BLaER1 treated with 17β-estradiol and CSF1 and Interleukin-3, amounts not matched to agents 10 nM and 100 nM (cell line): ENCODE data around the gene ALLC.

Experiments used
- H3K27ac ChIP-seq, 11 experiments: shearing (Covaris generic); formaldehyde crosslinking; 2 replicates each; pipeline ENCODE4 v1.8.1; 2022
- H3K27me3 ChIP-seq, 11 experiments: shearing (Covaris generic); formaldehyde crosslinking; 2 replicates each; pipeline ENCODE4 v1.8.1; 2022
- H3K36me3 ChIP-seq, 11 experiments: shearing (Covaris generic); formaldehyde crosslinking; 2 replicates each; pipeline ENCODE4 v1.8.1; 2022
- H3K4me1 ChIP-seq, 10 experiments: shearing (Covaris generic); formaldehyde crosslinking; 2 replicates each; pipeline ENCODE4 v1.8.1; 2022
- H3K4me2 ChIP-seq, 11 experiments: shearing (Covaris generic); formaldehyde crosslinking; 2 replicates each; pipeline ENCODE4 v1.8.1; 2022
- H3K4me3 ChIP-seq, 10 experiments: shearing (Covaris generic); formaldehyde crosslinking; 2 replicates each; pipeline ENCODE4 v1.8.1; 2022
- H3K9ac ChIP-seq, 11 experiments: shearing (Covaris generic); formaldehyde crosslinking; 2 replicates each; pipeline ENCODE4 v1.8.1; 2022
- H3K9me3 ChIP-seq, 11 experiments: shearing (Covaris generic); formaldehyde crosslinking; replicated peaks in 1 of 11; 2 replicates each; pipeline ENCODE4 v1.8.1; 2022
- H4K20me1 ChIP-seq, 11 experiments: shearing (Covaris generic); formaldehyde crosslinking; 2 replicates each; pipeline ENCODE4 v1.8.1; 2022
- Cebpa-rat ChIP-seq, 11 experiments: shearing (Covaris generic); IDR thresholded peaks; 2 replicates each; pipeline ENCODE4 v1.8.1; 2022

ALLC gene

DNA sequence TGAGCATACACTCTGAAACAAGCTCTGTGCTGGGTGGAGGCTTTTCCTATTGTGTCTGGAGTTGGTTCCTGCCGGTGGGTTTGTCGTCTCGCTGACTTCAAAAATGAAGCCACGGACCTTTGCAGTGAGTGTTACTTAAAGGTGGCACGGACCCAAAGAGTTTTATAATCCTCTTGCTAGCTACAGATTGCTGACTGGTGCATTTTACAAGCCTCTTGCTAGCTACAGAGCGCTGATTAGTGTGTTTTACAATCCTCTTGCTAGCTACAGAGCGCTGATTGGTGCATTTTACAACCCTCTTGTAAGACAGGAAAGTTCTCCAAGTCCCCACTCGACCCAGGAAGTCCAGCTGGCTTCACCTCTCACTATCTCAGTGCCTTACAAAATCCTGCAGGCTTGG lies 60.7 kb downstream of the ALLC start:
- no peak for TF ChIP-seq Cebpa-rat (IDR thresholded peaks at IDR 0.05)
- H4K20me1 ChIP-seq = no peaks in the 10 kb centered on the region

GRCh38 chr2:3725002-3725401 lies 67.0 kb downstream of the ALLC start:
- Histone ChIP-seq H3K9ac (no peak overlapping the region), H3K27me3 (no peaks in the 10 kb centered on the region), H3K4me2 (0 out of 22 replicates have a peak overlapping the region, but pooled peaks of 1 of the 11 experiments have one; percentile 18), H4K20me1 (no peaks in the 10 kb centered on the region), H3K4me3 (no peak overlapping the region), H3K27ac (no peak overlapping the region), H3K4me1 (peaks cover 7 to 26% (median 14%) of the 10 kb centered on the region in 10 experiments), H3K36me3 (no peaks in the 10 kb centered on the region), H3K9me3 (peaks cover 16 to 24% (median 21%) of the 10 kb centered on the region in 11 experiments; a peak in 21 of 22 replicates)
- no peak for TF ChIP-seq Cebpa-rat (IDR thresholded peaks at IDR 0.05)

More for the DNA sequence above, 60.7 kb downstream of the ALLC start:
- Histone ChIP-seq H3K4me3 (no peak overlapping the region), H3K9me3 (peaks cover 19 to 38% (median 28%) of the 10 kb centered on the region in 11 experiments; a peak in 21 of 22 replicates), H3K9ac (no peak overlapping the region), H3K27ac (no peak overlapping the region), H3K36me3 (no peaks in the 10 kb centered on the region), H3K4me1 (no peaks in the 10 kb centered on the region), H3K4me2 (no peak overlapping the region), H3K27me3 (no peaks in the 10 kb centered on the region)

- Histone ChIP-seq H4K20me1 (no peaks in the 10 kb centered on the region), H3K9ac (no peak overlapping the region)
- TF ChIP-seq Cebpa-rat (IDR thresholded peaks at IDR 0.05) = no peak
Observed at GRCh38 chr2:3725458-3726250, 67.7 kb downstream of the ALLC start.

DNA sequence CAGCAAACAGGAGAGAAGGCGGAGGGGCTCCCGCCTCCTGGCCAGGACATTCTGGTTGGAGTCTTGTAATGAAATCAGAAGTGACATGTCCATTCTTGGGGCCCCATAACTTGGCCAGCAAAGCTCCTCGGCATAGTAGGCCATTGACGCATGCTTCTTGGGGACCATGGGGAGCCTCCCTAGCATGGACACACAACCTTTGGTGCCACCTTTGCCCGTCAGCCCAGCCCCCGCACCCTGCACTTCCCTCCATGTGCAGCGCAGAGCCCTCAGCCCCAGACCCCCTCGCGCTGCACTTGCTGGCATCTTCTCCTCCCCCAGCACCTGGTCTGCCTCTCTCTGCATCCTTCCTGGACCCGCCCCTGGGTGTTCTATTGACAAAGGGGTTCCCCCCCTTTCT lies 68.5 kb downstream of the ALLC start:
- Histone ChIP-seq H3K4me3 (no peak overlapping the region), H3K27me3 (no peaks in the 10 kb centered on the region), H3K9me3 (peaks cover under 1 to 9% (median 7%) of the 10 kb centered on the region in 11 experiments; a peak in 17 of 22 replicates), H3K4me2 (no peak overlapping the region), H3K27ac (no peak overlapping the region), H3K36me3 (no peaks in the 10 kb centered on the region), H4K20me1 (no peaks in the 10 kb centered on the region), H3K4me1 (peaks cover 7 to 26% (median 14%) of the 10 kb centered on the region in 10 experiments), H3K9ac (no peak overlapping the region)
- no peak for TF ChIP-seq Cebpa-rat (IDR thresholded peaks at IDR 0.05)

More at GRCh38 chr2:3725458-3726250, 67.7 kb downstream of the ALLC start:
- Histone ChIP-seq H3K27me3 (no peaks in the 10 kb centered on the region), H3K4me3 (no peak overlapping the region), H3K4me1 (peaks cover 7 to 26% (median 14%) of the 10 kb centered on the region in 10 experiments), H3K36me3 (no peaks in the 10 kb centered on the region), H3K27ac (no peak overlapping the region), H3K9me3 (peaks cover 9 to 18% (median 15%) of the 10 kb centered on the region in 11 experiments; a peak in 21 of 22 replicates), H3K4me2 (no peak overlapping the region)

GRCh38 chr2:3727397-3728045 lies 69.5 kb downstream of the ALLC start:
- no peak for TF ChIP-seq Cebpa-rat (IDR thresholded peaks at IDR 0.05)
- Histone ChIP-seq H3K9me3 (no peaks in the 10 kb centered on the region), H3K4me3 (no peak overlapping the region), H3K27me3 (no peaks in the 10 kb centered on the region), H3K4me2 (peak overlapping the region; percentile 23 to 81 (median 66)), H3K9ac (peak overlapping the region in 4 of 11 experiments; percentile 9 to 41 (median 32); a peak in 3 of 22 replicates), H3K4me1 (peaks cover 7 to 26% (median 14%) of the 10 kb centered on the region in 10 experiments), H3K36me3 (no peaks in the 10 kb centered on the region), H4K20me1 (no peaks in the 10 kb centered on the region), H3K27ac (no peak overlapping the region)

GRCh38 chr2:3728104-3729054 lies 70.4 kb downstream of the ALLC start:
- H3K36me3 ChIP-seq = no peaks in the 10 kb centered on the region
- no peak overlapping the region for H3K4me3 ChIP-seq
- H3K27me3 ChIP-seq = no peaks in the 10 kb centered on the region
- no peak for TF ChIP-seq Cebpa-rat (IDR thresholded peaks at IDR 0.05)
- H3K4me1 ChIP-seq = peaks cover 7 to 26% (median 14%) of the 10 kb centered on the region in 10 experiments
- H3K4me2 ChIP-seq = peak overlapping the region; percentile 23 to 81 (median 66)
- H4K20me1 ChIP-seq = no peaks in the 10 kb centered on the region
- H3K9ac ChIP-seq = peak overlapping the region in 4 of 11 experiments; percentile 9 to 41 (median 32); a peak in 3 of 22 replicates
- H3K27ac ChIP-seq = peak overlapping the region in 1 of 11 experiments; percentile 27; a peak in 1 of 22 replicates
- H3K9me3 ChIP-seq = no peaks in the 10 kb centered on the region

- Histone ChIP-seq H3K27ac (peak overlapping the region in 1 of 11 experiments; percentile 27; a peak in 1 of 22 replicates), H3K4me1 (peaks cover 7 to 26% (median 14%) of the 10 kb centered on the region in 10 experiments), H3K9ac (no peak overlapping the region), H3K4me3 (no peak overlapping the region), H3K4me2 (no peak overlapping the region), H4K20me1 (no peaks in the 10 kb centered on the region), H3K27me3 (no peaks in the 10 kb centered on the region), H3K36me3 (no peaks in the 10 kb centered on the region), H3K9me3 (no peaks in the 10 kb centered on the region)
- TF ChIP-seq Cebpa-rat (IDR thresholded peaks at IDR 0.05) = no peak
Observed at GRCh38 chr2:3729055-3729448, 71.1 kb downstream of the ALLC start.

- Histone ChIP-seq H3K27ac (no peak overlapping the region), H3K9me3 (no peaks in the 10 kb centered on the region), H3K4me2 (no peak overlapping the region), H3K27me3 (no peaks in the 10 kb centered on the region), H3K9ac (no peak overlapping the region), H3K4me3 (no peak overlapping the region), H4K20me1 (no peaks in the 10 kb centered on the region), H3K4me1 (peaks cover 7 to 23% (median 15%) of the 10 kb centered on the region in 10 experiments), H3K36me3 (no peaks in the 10 kb centered on the region)
- TF ChIP-seq Cebpa-rat (IDR thresholded peaks at IDR 0.05) = no peak
Observed at GRCh38 chr2:3729786-3730185, 71.8 kb downstream of the ALLC start.
